OCI-LY1 (cell line): ENCODE measurements around the gene TAS1R2.

Experiments
- H2AFZ ChIP-seq: fragments of 200-600 bp; sonication (generic), shearing (Covaris generic); 2 replicates; pipeline ENCODE4 v1.6.0; 2014; ENCODE audit warnings: antibody characterized with exemption, mild to moderate bottlenecking, low read length
- H3F3A ChIP-seq: fragments of 200-600 bp; sonication (generic), shearing (Covaris generic); 2 replicates; pipeline ENCODE4 v1.6.0; 2014; ENCODE audit warnings: mild to moderate bottlenecking, antibody characterized with exemption, low read length, moderate library complexity; ENCODE audit not compliant: insufficient read depth
- H3K27ac ChIP-seq: fragments of 200-600 bp; sonication (generic); 2 replicates; pipeline ENCODE4 v1.5.1; 2014; ENCODE audit warnings: low read length, mixed run types, mild to moderate bottlenecking, low read depth; ENCODE audit not compliant: poor library complexity, severe bottlenecking
- H3K27me3 ChIP-seq: fragments of 200-600 bp; sonication (generic); 2 replicates; pipeline ENCODE4 v1.6.0; 2014; ENCODE audit warnings: antibody characterized with exemption, mild to moderate bottlenecking, low read length, moderate library complexity; ENCODE audit not compliant: insufficient read depth
- H3K36me3 ChIP-seq: fragments of 200-600 bp; sonication (generic); 2 replicates; pipeline ENCODE4 v1.6.1; 2014; ENCODE audit warnings: mild to moderate bottlenecking, antibody characterized with exemption, low read length, moderate library complexity, mixed read lengths; ENCODE audit not compliant: insufficient read depth
- H3K4me1 ChIP-seq: fragments of 200-600 bp; sonication (generic); 2 replicates; pipeline ENCODE4 v1.5.1; 2014; ENCODE audit warnings: mild to moderate bottlenecking, low read length, moderate library complexity; ENCODE audit not compliant: insufficient read depth, severe bottlenecking
- H3K4me2 ChIP-seq: fragments of 200-600 bp; sonication (generic), shearing (Covaris generic); 2 replicates; pipeline ENCODE4 v1.6.1; 2014; ENCODE audit warnings: low read length
- H3K4me3 ChIP-seq: fragments of 200-600 bp; sonication (generic); 2 replicates; pipeline ENCODE4 v1.5.1; 2014; ENCODE audit warnings: low read length, low read depth, mild to moderate bottlenecking, mixed read lengths; ENCODE audit not compliant: poor library complexity, severe bottlenecking
- H3K79me2 ChIP-seq: fragments of 200-600 bp; shearing (Covaris generic); 2 replicates; pipeline ENCODE4 v1.6.1; 2016; ENCODE audit warnings: mixed run types, low read length, mixed read lengths; ENCODE audit not compliant: insufficient read depth
- H3K9ac ChIP-seq: fragments of 200-600 bp; sonication (generic), shearing (Covaris generic); 2 replicates; pipeline ENCODE4 v1.6.1; 2014; ENCODE audit warnings: mild to moderate bottlenecking, low read length, mixed read lengths
- H3K9me2 ChIP-seq: fragments of 200-600 bp; sonication (generic), shearing (Covaris generic); 2 replicates; pipeline ENCODE4 v1.6.1; 2014; ENCODE audit warnings: low read depth, mild to moderate bottlenecking, low read length, mixed read lengths
- H3K9me3 ChIP-seq: fragments of 200-600 bp; shearing (Covaris generic); 2 replicates; pipeline ENCODE4 v1.6.1; 2014; ENCODE audit warnings: low read length, mixed read lengths
- H4K20me1 ChIP-seq: fragments of 200-600 bp; sonication (generic), shearing (Covaris generic); 2 replicates; pipeline ENCODE4 v1.6.0; 2016; ENCODE audit warnings: mild to moderate bottlenecking, low read length; ENCODE audit not compliant: insufficient read depth
- CTCF ChIP-seq: fragments of 200-600 bp; sonication (generic), shearing (Covaris generic); IDR thresholded peaks from 2 replicates; pipeline ENCODE4 v1.5.1; 2017; ENCODE audit warnings: mild to moderate bottlenecking, antibody characterized with exemption, low read length, moderate library complexity, mixed read lengths
- EZH2 ChIP-seq: fragments of 200-600 bp; sonication (generic), shearing (Covaris generic); IDR thresholded peaks from 2 replicates; pipeline ENCODE4 v1.8.0; 2017; ENCODE audit warnings: borderline replicate concordance, mixed run types, mild to moderate bottlenecking, antibody characterized with exemption, low read length, moderate library complexity, mixed read lengths

TAS1R2 gene

GRCh38 chr1:18798533-18798932, 60.9 kb downstream of the TAS1R2 start:
- H3K36me3 ChIP-seq, result no peaks in the 10 kb centered on the region
- no peak overlapping the region for H3K4me3 ChIP-seq
- no peak for TF ChIP-seq CTCF
- no peak for TF ChIP-seq EZH2
- no peaks in the 10 kb centered on the region for H3K9me3 ChIP-seq
- no peaks in the 10 kb centered on the region for H3F3A ChIP-seq
- H2AFZ ChIP-seq, result no peak overlapping the region
- no peaks in the 10 kb centered on the region for H3K9me2 ChIP-seq
- H3K4me1 ChIP-seq, result no peaks in the 10 kb centered on the region
- no peak overlapping the region for H3K9ac ChIP-seq
- H3K79me2 ChIP-seq, result no peaks in the 10 kb centered on the region
- H3K4me2 ChIP-seq, result no peak overlapping the region
- H3K27me3 ChIP-seq, result no peaks in the 10 kb centered on the region
- no peaks in the 10 kb centered on the region for H4K20me1 ChIP-seq
- no peak overlapping the region for H3K27ac ChIP-seq

GRCh38 chr1:18796950-18797349, 62.5 kb downstream of the TAS1R2 start:
- Histone ChIP-seq H2AFZ (no peak overlapping the region), H3K79me2 (no peaks in the 10 kb centered on the region), H3K36me3 (no peaks in the 10 kb centered on the region), H4K20me1 (no peaks in the 10 kb centered on the region), H3K4me3 (no peak overlapping the region), H3F3A (no peaks in the 10 kb centered on the region), H3K9ac (no peak overlapping the region), H3K27ac (no peak overlapping the region), H3K27me3 (peaks cover 7% of the 10 kb centered on the region; the same call in 1 of the 2 replicates), H3K4me2 (no peak overlapping the region), H3K4me1 (no peaks in the 10 kb centered on the region), H3K9me2 (no peaks in the 10 kb centered on the region), H3K9me3 (no peaks in the 10 kb centered on the region)
- no peak for TF ChIP-seq CTCF
- no peak for TF ChIP-seq EZH2

GRCh38 chr1:18795002-18795689, 64.3 kb downstream of the TAS1R2 start:
- no peaks in the 10 kb centered on the region for H3F3A ChIP-seq
- H3K9me2 ChIP-seq, result no peaks in the 10 kb centered on the region
- H3K9me3 ChIP-seq, result no peaks in the 10 kb centered on the region
- no peaks in the 10 kb centered on the region for H3K79me2 ChIP-seq
- no peak overlapping the region for H2AFZ ChIP-seq
- H3K4me3 ChIP-seq, result no peak overlapping the region
- no peaks in the 10 kb centered on the region for H4K20me1 ChIP-seq
- H3K4me2 ChIP-seq, result no peak overlapping the region
- H3K36me3 ChIP-seq, result no peaks in the 10 kb centered on the region
- H3K27ac ChIP-seq, result no peak overlapping the region
- H3K9ac ChIP-seq, result no peak overlapping the region
- TF ChIP-seq CTCF, result no peak
- TF ChIP-seq EZH2, result no peak
- no peaks in the 10 kb centered on the region for H3K4me1 ChIP-seq
- H3K27me3 ChIP-seq, result peaks cover 7% of the 10 kb centered on the region; the same call in 1 of the 2 replicates
